DOHH2 (cell line): Measurements from ENCODE around the gene SLC5A10.

Experiments
- EZH2phosphoT487 ChIP-seq: fragments of 200-600 bp; sonication (generic); IDR thresholded peaks from 2 replicates; pipeline ENCODE4 v1.6.1; 2017; ENCODE audit warnings: borderline replicate concordance, mild to moderate bottlenecking, antibody characterized with exemption, low read length, moderate library complexity, mixed read lengths
- TF ChIP-seq, protein P1 (sequence below): fragments of 200-600 bp; sonication (generic); IDR thresholded peaks from one replicate; pipeline ENCODE4 v1.5.1; 2014; ENCODE audit warnings: antibody characterized with exemption, mild to moderate bottlenecking, low read depth, low read length; ENCODE audit not compliant: poor library complexity, severe bottlenecking

DNA sequence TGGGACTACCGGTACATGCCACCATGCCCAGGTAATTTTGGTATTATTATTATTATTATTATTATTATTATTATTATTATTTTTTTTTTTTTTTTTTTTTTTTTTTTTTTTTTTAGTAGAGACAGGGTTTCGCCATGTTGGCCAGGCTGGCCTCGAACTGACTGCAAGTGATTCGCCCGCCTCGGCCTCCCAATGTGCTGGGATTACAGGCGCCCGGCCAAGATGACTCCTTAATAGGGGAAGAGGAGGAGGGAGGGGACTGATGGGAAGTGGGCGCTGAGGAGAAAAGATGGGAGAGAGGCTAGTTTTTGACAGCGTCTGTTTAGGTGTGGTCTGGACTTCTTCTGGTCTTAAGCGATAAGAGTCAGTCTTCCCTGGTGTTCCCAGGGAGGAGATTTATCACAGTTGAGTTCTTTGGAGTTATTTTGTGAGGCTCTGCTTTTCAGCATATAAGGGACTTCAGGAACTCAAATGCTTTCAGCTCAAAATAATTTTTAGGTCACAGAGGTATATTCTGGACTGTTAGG is 34.4 kb upstream of the SLC5A10 start:
- TF ChIP-seq EZH2phosphoT487, result no peak
- TF ChIP-seq, protein P1, sequence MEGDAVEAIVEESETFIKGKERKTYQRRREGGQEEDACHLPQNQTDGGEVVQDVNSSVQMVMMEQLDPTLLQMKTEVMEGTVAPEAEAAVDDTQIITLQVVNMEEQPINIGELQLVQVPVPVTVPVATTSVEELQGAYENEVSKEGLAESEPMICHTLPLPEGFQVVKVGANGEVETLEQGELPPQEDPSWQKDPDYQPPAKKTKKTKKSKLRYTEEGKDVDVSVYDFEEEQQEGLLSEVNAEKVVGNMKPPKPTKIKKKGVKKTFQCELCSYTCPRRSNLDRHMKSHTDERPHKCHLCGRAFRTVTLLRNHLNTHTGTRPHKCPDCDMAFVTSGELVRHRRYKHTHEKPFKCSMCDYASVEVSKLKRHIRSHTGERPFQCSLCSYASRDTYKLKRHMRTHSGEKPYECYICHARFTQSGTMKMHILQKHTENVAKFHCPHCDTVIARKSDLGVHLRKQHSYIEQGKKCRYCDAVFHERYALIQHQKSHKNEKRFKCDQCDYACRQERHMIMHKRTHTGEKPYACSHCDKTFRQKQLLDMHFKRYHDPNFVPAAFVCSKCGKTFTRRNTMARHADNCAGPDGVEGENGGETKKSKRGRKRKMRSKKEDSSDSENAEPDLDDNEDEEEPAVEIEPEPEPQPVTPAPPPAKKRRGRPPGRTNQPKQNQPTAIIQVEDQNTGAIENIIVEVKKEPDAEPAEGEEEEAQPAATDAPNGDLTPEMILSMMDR, result no peak
